ENCODE results near the gene NEK1.

DNA sequence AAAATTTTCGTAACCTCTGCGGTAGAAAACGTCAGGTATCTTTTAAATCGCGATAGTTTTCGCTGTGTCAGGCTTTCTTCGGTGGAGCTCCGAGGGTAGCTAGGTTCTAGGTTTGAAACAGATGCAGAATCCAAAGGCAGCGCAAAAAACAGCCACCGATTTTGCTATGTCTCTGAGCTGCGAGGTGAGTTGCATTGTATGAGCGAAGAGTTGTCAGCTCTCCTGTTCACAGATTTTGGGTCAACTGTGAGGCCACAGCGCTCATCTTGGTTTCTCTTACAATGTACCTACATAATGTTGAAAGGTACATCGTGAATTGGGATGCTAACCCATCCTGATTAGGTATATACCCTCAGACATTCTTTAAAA is 8.5 kb upstream of the NEK1 start:
- TF ChIP-seq CTCF (conservative IDR thresholded peaks at IDR 0.05 in 1 of 2, IDR thresholded peaks at IDR 0.05 in 1 of 2; ENCODE audit: extremely low read depth in 1 of 2, insufficient read depth in 1 of 2, low read depth in 1 of 2, low read length in 2 of 2) (no peak), EZH2 (IDR thresholded peaks at IDR 0.05; ENCODE audit: borderline replicate concordance, low read length) (no peak)
